ENCODE data around the gene A3GALT2.

DNA sequence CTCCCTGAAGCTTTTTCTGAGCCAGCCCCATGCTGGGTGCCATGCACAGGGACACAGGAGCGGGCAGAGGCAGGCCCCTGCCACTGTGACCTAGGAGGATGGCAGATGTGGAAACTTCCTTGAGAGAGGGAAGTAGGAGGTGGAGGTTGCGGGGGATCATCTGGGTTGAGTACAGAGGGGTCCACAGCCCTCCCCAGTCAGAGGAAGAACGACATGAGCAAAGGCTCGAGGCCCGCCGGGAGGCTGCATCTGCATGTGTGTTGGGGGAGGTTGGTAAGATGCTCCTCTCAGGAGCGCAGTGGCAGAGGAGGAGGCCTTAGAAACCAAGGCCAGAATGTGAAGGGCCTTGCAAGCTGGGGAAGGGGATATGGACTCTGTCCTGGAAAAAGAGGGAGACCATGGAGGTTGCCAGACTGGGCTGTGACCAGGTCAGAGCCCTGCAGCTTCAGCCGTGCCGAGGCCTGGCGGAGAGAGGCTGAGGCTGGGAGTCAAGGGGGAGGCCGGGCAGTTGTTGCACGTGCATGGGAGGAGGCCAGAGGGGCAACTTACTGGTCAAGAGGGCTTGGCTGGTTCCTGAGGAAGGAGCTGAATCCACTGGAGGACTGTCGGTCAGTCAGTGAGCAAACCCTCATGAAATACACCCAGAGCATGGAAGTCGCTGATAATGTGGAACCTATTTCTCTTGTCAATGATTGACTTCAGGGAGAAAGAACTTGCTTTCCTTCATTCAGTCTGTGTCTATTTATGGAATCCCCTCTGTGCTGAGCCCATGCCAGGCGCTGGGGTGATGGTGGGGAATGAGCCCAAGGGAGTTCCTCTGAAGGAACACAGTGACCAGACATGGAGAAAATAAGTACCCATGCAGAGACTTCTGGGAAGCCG, 31.7 kb downstream of the A3GALT2 start:
- TF ChIP-seq, protein P1, sequence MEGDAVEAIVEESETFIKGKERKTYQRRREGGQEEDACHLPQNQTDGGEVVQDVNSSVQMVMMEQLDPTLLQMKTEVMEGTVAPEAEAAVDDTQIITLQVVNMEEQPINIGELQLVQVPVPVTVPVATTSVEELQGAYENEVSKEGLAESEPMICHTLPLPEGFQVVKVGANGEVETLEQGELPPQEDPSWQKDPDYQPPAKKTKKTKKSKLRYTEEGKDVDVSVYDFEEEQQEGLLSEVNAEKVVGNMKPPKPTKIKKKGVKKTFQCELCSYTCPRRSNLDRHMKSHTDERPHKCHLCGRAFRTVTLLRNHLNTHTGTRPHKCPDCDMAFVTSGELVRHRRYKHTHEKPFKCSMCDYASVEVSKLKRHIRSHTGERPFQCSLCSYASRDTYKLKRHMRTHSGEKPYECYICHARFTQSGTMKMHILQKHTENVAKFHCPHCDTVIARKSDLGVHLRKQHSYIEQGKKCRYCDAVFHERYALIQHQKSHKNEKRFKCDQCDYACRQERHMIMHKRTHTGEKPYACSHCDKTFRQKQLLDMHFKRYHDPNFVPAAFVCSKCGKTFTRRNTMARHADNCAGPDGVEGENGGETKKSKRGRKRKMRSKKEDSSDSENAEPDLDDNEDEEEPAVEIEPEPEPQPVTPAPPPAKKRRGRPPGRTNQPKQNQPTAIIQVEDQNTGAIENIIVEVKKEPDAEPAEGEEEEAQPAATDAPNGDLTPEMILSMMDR (IDR thresholded peaks at IDR 0.05), result no peak
- no peak for TF ChIP-seq POLR2AphosphoS5 (IDR thresholded peaks at IDR 0.05; ENCODE audit: low read depth, low read length)
- TF ChIP-seq, protein P2, sequence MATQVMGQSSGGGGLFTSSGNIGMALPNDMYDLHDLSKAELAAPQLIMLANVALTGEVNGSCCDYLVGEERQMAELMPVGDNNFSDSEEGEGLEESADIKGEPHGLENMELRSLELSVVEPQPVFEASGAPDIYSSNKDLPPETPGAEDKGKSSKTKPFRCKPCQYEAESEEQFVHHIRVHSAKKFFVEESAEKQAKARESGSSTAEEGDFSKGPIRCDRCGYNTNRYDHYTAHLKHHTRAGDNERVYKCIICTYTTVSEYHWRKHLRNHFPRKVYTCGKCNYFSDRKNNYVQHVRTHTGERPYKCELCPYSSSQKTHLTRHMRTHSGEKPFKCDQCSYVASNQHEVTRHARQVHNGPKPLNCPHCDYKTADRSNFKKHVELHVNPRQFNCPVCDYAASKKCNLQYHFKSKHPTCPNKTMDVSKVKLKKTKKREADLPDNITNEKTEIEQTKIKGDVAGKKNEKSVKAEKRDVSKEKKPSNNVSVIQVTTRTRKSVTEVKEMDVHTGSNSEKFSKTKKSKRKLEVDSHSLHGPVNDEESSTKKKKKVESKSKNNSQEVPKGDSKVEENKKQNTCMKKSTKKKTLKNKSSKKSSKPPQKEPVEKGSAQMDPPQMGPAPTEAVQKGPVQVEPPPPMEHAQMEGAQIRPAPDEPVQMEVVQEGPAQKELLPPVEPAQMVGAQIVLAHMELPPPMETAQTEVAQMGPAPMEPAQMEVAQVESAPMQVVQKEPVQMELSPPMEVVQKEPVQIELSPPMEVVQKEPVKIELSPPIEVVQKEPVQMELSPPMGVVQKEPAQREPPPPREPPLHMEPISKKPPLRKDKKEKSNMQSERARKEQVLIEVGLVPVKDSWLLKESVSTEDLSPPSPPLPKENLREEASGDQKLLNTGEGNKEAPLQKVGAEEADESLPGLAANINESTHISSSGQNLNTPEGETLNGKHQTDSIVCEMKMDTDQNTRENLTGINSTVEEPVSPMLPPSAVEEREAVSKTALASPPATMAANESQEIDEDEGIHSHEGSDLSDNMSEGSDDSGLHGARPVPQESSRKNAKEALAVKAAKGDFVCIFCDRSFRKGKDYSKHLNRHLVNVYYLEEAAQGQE (IDR thresholded peaks at IDR 0.05; ENCODE audit: insufficient read depth in 1 of 2, low read depth in 2 of 2, low read length in 1 of 2), result no peak
- TF ChIP-seq TCF7L2 (IDR thresholded peaks at IDR 0.05; ENCODE audit: low read depth, low read length), result no peak
